ENCODE data around the gene NUP210.

NUP210 gene

DNA sequence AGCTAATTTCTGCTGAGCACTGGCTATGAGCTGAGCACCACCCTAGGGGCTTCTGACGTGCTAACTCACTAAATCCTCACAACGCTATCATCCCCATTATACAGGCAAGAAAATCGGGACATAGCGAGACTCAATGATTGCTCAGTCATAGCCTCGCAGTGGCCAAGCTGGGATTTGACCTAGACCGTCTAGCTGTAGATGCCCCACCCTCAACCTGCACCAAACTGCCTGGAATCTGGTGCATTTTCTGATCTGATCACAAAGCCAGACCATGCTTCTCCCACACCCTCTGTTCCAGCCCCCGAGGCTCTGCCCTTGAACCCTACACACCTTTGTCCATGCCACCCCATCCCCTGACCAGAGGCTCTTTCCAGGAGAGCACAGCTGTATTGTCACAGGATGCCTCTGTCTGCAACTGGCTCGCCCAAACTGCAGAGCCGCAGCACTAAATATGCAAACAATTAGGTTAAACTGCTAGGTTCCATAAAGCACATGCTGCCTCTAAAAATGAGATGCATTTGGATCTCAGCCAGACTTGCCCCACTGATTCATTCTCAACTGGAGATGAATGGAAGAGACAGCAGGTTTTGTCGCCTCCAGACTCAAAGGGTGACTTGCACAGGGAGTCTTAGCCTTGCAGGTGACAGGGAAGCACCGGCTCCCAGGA, 95.2 kb downstream of the NUP210 start:
- TF ChIP-seq CTCF (IDR thresholded peaks at IDR 0.05; ENCODE audit: low read depth, low read length): no peak
- no peaks in the 10 kb centered on the region for H3K27me3 ChIP-seq (ENCODE audit: insufficient read depth, low read depth, severe bottlenecking)
- no peak overlapping the region for H3K4me3 ChIP-seq (ENCODE audit: low read depth, low read length)
- H3K36me3 ChIP-seq: peaks cover 87% of the 10 kb centered on the region
- H3K9me3 ChIP-seq (ENCODE audit: severe bottlenecking): no peaks in the 10 kb centered on the region
- H3K27ac ChIP-seq: no peak overlapping the region
- no peak for DNase-seq

GRCh38 chr3:13323822-13324221, 96.3 kb downstream of the NUP210 start:
- TF ChIP-seq CTCF (IDR thresholded peaks at IDR 0.05; ENCODE audit: low read depth, low read length): no peak
- Histone ChIP-seq H3K27ac (no peak overlapping the region), H3K9me3 (ENCODE audit: severe bottlenecking) (no peaks in the 10 kb centered on the region), H3K27me3 (ENCODE audit: insufficient read depth, low read depth, severe bottlenecking) (no peaks in the 10 kb centered on the region), H3K36me3 (peaks cover 90% of the 10 kb centered on the region), H3K4me3 (ENCODE audit: low read depth, low read length) (no peak overlapping the region)
- no peak for DNase-seq

DNA sequence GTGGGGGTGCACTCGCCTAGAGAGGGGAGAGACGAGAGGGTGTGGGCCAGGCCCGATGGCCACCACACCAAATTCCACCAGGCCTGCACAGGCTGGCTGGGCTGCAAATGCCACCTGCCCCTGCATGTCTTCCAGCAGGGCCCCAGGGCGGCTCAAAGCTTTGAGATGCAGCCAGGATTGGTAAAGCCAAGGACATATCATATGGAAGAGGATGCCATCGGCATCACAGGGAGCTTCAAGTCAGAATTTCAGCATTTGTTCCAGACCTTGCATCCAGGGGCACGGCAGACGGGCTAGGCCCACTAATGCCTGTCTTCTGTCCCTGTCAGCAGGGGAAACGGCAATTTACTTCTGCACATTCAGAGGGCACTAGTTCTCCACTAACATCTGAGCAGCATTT, 97.8 kb downstream of the NUP210 start:
- Histone ChIP-seq H3K27ac (no peak overlapping the region), H3K4me3 (ENCODE audit: low read depth, low read length) (no peak overlapping the region), H3K9me3 (ENCODE audit: severe bottlenecking) (no peaks in the 10 kb centered on the region), H3K36me3 (peaks cover 89% of the 10 kb centered on the region), H3K27me3 (ENCODE audit: insufficient read depth, low read depth, severe bottlenecking) (no peaks in the 10 kb centered on the region)
- no peak for DNase-seq
- no peak for TF ChIP-seq CTCF (IDR thresholded peaks at IDR 0.05; ENCODE audit: low read depth, low read length)

DNA sequence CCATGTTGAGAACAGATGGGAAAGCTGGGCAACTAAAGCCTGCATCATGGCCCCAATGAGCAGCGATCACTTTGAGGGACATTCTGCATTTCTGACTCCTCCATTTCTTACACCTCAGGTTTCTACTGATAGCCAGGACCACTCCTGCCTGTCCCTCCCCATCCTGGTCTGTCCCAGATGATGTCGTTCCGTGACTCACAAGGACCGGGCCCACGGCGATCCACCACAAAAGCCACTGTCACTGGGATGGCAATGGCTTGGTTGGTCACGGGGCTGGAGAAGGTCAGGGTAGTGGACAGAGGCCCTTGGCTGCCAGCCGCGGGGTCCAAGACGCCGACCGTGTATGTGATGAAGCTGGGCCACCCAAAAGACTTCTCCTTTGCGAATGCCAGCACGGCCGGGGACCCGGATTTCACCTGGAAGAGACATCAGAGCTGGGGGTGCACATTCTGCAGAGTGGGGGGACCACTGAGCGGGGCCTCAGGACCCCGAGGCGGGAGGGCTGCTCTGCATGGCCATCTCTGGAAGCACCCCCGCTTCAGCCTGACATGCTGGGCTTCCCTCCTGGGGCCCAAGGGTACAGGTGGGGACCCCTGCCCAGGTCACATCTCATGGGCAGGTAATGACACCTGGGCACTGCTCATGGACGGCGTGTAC, 100.4 kb downstream of the NUP210 start:
- Histone ChIP-seq H3K27ac (no peak overlapping the region), H3K27me3 (ENCODE audit: insufficient read depth, low read depth, severe bottlenecking) (no peaks in the 10 kb centered on the region), H3K9me3 (ENCODE audit: severe bottlenecking) (no peaks in the 10 kb centered on the region), H3K36me3 (peaks cover 89% of the 10 kb centered on the region), H3K4me3 (ENCODE audit: low read depth, low read length) (no peak overlapping the region)
- DNase-seq: no peak
- TF ChIP-seq CTCF (IDR thresholded peaks at IDR 0.05; ENCODE audit: low read depth, low read length): no peak

GRCh38 chr3:13318626-13319470, 101.3 kb downstream of the NUP210 start:
- H3K9me3 ChIP-seq (ENCODE audit: severe bottlenecking): no peaks in the 10 kb centered on the region
- H3K36me3 ChIP-seq: peaks cover 84% of the 10 kb centered on the region
- no peak for TF ChIP-seq CTCF (IDR thresholded peaks at IDR 0.05; ENCODE audit: low read depth, low read length)
- no peak overlapping the region for H3K27ac ChIP-seq
- H3K4me3 ChIP-seq (ENCODE audit: low read depth, low read length): no peak overlapping the region
- DNase-seq: no peak
- H3K27me3 ChIP-seq (ENCODE audit: insufficient read depth, low read depth, severe bottlenecking): no peaks in the 10 kb centered on the region
